Stimulated activated CD4-positive, alpha-beta T cell treated with anti-CD3 and anti-CD28 coated beads, Interleukin-15, amount 100 ng/mL, for 24 hours (primary cell): ENCODE data around the gene SASH1.

Experiments used
- DNase-seq: peaks from one replicate; pipeline ENCODE4 v3.0.0-alpha.2; 2020

SASH1 gene

GRCh38 chr6:148407372-148407771, 64.7 kb downstream of the SASH1 start:
- DNase-seq: no peak

DNA sequence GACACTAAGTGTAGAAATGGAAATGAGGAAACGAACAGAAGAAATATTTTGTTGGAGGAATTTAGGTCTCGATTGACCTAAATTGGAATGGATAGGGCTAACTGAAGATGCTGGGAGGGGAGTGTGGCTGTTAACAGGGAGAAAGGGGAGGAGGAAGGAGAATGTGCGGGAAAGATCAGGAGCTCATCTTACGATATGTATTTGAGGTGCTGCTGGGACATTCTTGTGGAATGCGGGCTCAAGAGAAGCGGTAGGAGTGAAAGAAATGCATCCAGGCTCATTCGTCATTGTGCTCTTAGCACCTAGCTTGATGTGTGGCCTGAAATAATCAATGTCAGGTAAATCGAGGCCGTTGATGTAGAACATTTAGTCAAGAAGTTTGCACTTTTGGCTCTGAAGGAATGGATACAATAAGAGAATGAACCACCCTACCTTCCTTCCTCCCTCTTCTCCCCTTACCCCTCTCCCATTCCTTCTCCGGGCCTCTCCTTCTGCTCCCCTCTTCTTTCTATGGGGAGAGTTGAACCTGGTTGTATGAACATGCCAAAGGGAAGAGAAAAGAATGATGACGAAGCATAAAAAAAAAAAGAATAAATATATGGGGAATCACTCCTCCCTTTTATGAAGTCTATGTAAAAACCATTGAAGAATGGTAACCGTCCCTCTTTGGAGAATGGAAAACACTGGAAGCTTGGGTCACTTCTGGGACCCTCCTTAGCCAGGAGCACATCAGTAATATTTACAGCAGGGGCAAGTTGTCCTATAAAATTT, 70.9 kb downstream of the SASH1 start:
- DNase-seq: no peak

DNA sequence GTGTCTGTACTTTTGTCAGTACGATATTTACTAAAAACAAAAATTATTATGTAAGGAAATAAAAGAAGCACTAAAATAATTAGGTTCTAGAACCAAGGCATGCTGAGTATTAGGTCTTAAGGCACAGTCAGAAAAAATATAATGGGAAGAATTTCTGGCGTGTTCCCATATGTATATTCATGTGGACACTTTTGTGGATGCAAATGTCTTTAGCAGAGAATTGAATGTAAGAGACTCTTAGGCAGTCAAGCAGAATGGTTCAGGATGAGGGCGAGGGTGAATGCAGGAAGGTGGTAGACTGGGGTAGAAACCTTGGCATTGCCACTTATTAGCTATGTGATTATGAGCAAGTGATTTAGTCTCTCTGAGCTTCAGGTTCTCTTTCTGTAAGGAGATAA, 71.5 kb downstream of the SASH1 start:
- no peak for DNase-seq

- no peak for DNase-seq
Observed at GRCh38 chr6:148414836-148415235, 72.2 kb downstream of the SASH1 start.

DNA sequence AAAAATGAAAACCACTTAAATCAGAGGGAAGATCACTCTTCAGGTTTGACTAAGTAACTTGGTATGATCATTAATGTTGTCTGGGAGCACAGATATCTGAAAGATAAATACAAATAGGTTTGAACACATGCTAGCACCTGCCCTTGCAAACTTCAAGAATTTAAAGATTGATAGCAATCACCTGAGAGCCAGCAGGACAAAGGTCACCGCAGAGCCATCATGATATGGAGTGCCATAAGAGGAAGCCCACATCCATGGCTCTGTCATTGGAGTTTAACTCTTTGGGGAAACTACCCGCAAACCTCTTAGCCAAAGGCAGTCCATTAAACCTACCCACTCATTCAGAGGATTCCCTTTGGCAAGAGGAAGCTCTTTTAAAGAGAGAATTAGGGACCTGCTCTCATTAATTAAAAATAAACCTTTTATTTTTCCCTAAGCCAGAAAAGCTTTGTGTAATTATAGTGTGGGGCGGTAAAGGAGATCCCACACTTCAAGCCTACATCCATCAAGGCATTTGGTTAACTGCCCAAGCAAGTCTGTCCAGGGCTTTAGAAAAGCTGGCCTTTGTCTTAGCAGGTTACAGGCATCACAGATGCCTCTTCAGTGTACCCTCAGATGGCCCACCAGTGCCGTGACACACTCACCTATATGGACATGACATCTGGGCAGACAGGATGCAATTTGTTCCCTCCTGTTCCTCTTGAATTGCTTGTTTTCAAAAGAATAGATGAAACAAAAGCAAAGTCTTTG, 73.0 kb downstream of the SASH1 start:
- no peak for DNase-seq

- DNase-seq: no peak
Observed at GRCh38 chr6:148416330-148416965, 73.8 kb downstream of the SASH1 start.

GRCh38 chr6:148417045-148417444, 74.4 kb downstream of the SASH1 start:
- DNase-seq: no peak

DNA sequence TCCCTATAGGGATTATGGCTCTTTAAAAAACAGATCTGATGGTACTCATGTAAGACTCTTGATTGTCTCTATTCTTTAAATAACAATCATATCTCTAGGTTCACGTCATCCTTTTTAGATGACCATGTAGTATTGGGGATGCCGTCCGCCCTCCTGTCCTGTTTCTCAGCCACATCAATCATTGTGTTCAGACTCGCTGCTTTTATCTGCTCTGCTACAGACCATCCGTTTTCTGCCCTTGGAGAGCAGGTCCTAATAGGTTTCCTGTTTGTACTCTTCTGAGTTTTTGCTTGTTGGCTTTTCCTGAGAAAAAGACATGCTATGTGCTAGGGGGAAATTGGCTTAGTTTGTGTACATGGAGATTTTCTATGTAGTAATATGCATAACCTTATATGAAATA, 76.8 kb downstream of the SASH1 start:
- DNase-seq: no peak

DNA sequence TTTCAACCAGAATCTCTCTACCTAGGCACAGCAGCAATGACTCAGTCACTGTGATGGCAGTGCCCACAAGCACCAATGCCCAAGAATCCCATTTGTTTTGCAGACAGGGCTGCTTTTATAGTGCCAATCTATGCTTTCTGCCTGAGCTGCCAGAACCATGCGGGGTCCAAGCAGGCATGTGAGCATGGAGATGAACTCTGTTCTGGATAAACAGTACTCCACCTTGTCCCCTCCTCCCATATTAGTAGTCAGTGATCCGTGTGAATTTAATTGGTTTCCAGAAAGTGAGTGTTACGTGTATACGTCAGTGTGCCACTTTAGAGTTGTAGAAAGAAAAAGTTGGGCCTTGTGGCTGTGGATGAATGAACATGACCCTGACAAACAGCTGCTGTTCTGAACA, 79.4 kb downstream of the SASH1 start:
- no peak for DNase-seq

DNA sequence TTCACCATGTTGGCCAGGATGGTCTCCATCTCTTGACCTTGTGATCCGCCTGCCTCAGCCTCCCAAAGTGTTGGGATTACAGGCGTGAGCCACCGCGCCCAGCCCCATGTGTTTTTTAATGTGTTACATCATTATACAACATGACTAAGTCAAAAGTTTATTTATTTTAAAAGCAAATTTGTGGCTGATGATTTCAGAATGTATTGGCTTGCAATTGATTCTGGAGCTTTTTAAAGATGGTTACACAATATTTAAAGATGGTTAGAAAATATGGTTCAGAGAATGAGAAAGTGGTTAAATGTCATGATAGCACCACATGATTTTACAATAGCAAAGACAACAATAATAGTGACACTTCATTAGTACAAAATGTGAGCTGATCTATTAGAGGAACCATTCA, 80.5 kb downstream of the SASH1 start:
- no peak for DNase-seq

DNA sequence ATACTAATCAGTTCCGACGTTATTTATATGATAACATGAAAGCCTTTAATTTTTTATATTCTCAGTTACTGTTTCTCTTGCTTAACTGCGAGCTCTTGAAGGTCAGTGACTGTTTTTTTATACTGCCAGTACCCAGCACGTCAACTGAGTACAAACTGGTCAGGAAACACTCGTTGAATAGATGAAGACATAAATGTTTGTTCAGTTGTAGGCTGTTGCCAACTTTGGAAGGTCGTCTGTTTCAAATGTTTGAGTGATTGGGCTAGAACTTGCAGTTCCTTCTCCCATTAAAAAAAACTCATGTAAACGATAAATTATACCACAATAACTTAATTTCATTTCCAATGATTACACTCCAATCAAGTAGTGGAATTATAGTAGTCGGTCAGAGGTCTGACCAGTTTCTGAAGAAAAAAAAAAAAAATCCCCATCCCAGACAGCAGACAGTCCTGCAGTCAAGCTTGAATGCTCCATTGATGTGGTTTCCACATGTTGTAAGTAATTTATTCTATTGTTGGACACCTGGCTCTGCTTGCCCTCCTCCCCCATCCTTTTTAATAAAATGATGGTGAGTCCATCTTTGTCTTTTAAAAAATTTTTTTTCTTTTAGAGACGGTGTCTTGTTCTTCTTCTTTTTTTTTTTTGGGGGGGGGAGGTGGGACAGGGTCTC, 81.1 kb downstream of the SASH1 start:
- no peak for DNase-seq

DNA sequence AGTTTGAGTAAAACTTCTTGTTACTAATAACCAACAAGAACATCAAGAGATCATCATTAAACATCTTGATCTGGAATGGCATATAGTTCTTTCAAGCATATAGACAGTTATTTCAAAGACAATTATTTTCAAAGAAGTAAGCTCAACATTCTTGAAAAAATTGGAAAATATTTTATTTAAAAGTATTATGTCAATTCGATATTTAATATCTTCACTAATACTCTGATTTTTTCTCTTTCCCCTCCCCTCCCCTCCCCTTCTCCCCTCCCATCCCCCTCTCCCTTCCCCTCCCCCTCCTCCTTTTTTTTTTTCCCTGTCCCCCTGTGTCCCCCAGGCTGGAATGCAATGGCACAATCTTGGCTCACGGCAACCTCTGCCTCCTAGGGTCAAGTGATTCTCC, 82.8 kb downstream of the SASH1 start:
- no peak for DNase-seq

- no peak for DNase-seq
Observed at GRCh38 chr6:148426317-148426977, 83.8 kb downstream of the SASH1 start.

- no peak for DNase-seq
Observed at GRCh38 chr6:148427333-148427732, 84.7 kb downstream of the SASH1 start.

GRCh38 chr6:148429423-148429822, 86.8 kb downstream of the SASH1 start:
- DNase-seq: no peak

- no peak for DNase-seq
Observed at GRCh38 chr6:148430897-148431296, 88.3 kb downstream of the SASH1 start.

DNA sequence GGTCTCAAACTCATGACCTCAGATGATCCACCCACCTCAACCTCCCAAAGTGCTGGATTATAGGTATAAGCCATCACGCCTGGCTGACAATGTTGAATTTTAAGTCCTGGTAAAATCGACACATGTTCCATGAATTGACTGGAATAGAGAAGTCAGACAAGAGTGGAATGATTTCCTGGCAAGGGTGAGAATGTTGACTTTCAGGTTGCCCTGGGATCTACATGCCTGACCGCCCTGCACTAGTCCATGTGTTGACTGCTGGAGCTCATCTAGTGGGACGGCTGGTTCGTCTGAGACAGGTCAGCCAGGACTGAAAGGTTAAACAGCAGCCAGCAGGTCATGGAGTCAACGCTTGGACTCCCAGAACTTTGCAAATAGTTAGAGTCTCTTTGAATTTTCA, 88.8 kb downstream of the SASH1 start:
- DNase-seq: no peak

DNA sequence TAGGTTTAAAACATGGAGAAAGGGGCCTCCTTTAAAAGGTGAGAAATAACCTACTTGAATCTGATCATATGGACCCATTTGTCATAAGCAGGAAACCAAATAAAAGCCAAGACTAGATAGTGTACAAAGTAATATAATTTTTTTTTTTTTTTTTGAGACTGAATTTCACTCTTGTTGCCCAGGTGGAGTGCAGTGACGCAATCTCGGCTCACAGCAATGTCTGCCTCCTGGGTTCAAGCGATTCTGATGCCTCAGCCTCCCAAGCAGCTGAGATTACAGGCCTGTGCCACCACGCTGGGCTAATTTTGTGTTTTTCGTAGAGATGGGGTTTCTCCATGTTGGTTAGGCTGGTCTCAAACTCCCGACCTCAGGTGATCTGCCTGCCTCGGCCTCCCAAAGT, 89.2 kb downstream of the SASH1 start:
- no peak for DNase-seq

GRCh38 chr6:148432462-148433195, 90.0 kb downstream of the SASH1 start:
- no peak for DNase-seq

- no peak for DNase-seq
Observed at GRCh38 chr6:148435386-148435785, 92.7 kb downstream of the SASH1 start.

DNA sequence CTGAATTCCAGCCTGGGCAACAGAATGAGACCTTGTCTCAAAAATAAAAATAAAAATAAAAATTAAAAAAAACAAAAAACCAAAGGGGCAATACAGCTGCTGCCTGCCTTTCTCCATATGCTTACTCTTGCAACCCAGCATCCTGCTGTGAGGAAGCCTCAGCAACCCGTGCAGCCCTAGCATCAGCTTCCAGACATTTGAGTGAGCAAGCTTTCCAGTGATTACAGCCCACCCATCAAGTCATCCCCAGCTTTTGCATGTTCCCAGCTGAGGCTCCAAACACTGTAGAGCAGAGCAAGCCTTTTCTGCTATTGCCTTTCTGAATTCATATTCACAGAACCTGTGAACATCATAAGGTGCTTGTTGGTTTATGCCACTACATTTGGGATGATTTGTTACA, 93.8 kb downstream of the SASH1 start:
- DNase-seq: no peak

- no peak for DNase-seq
Observed at GRCh38 chr6:148438632-148439031, 96.0 kb downstream of the SASH1 start.
